ENCODE results near the gene ARID5A.
"Not testable (repeated sequence)": the region's sequence is repeated elsewhere in the genome, so short reads cannot be mapped to it uniquely, and the experiment has no call there.

The ARID5A gene

DNA sequence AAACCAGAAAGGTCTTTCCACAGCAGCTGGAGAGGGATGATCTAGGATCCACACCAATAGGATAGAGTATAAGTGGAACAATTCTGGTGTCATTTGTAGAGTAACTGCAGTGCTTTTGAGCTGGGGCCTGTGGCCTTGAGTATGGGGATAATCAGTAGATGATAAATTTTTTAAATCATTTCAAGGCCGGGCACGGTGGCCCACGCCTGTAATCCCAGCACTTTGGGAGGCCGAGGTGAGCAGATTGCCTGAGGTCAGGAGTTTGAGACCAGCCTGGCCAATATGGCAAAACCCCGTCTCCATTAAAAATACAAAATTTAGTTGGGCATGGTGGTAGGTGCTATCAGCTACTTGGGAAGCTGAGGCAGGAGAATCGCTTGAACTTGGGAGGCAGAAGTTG is 20.9 kb downstream of the ARID5A start:
- not testable (repeated sequence) for DNase-seq

DNA sequence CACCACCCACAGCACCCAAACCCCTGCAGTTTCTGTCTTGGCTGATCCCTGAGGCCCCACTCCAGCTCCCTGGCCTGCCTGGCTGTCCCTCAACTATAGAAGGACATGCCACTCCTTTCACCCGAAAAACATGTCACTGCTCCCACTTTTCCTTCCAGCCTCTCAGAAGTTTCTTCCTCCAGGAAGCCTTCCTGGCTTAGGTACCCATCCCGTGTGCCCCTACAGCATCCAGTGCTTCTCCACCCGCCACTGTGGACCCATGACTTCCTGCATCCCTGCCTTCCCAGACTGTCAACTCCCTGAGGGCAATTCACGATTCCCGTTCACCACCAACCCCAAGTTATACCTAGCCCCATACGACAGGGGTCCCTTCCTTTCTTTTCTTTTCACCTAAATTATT is 21.5 kb downstream of the ARID5A start:
- DNase-seq = no peak

DNA sequence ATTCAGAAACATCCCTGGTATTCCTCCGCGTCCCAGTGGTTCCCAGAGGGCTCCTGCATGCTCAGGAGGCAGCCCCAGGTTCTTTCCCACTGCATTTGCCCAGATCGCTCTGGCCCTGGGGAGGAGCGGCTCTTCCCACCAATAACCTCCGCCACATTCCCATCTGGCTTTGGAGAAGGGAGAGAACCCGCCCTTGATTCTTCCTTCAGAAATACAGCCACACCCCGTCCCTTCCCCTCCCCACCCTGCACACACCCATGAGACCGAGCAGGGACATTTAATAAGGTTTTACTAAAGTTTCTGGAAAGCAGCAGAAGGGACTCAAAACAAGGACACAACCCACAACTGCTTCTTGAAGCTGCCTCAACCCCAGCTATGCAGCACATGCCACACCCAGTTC is 21.9 kb downstream of the ARID5A start:
- no peak for DNase-seq

DNA sequence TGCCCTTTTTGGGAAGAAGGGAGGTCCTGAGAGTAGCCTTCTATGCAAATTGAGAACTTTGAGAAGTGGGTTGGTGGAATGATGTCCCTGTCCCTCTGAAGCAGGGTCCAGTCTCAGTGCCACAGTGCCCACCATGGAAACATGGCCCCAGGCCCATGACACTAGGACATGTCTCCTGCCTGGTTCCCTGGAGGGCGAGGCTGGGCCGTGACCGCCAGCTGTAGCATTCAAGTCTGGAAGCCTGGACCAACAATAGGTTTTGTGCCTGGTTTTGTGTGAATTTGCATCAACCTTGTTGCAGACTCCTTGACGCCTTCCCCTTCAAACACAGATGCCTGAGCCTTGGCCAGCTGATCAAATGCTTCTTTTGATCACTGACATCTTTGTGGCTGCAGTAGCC is 27.5 kb downstream of the ARID5A start:
- DNase-seq = no peak

DNA sequence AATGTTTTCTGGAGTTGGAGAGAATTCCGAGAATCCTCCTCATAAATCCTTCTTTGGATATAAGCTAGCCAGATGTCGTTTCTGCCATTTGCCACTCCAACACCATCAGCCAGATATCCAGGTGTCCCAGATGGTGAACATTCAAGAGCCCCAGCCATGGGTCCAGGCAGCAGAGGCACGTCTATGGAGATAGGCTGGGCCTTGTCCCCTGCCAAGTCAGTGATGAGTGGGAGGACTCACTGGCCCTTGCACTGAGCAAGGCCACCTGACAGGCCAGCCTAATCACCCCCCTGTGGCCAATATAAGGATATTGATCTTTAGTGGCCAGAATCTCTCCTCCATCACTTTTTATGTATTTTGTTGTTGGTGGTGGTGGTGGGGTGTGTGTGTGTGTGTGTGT is 28.0 kb downstream of the ARID5A start:
- DNase-seq = no peak

- DNase-seq = no peak
Measured at GRCh38 chr2:96565111-96565510, 28.6 kb downstream of the ARID5A start.

GRCh38 chr2:96568094-96568493 is 31.5 kb downstream of the ARID5A start:
- DNase-seq = no peak

GRCh38 chr2:96574364-96574763 is 37.8 kb downstream of the ARID5A start:
- no peak for DNase-seq

DNA sequence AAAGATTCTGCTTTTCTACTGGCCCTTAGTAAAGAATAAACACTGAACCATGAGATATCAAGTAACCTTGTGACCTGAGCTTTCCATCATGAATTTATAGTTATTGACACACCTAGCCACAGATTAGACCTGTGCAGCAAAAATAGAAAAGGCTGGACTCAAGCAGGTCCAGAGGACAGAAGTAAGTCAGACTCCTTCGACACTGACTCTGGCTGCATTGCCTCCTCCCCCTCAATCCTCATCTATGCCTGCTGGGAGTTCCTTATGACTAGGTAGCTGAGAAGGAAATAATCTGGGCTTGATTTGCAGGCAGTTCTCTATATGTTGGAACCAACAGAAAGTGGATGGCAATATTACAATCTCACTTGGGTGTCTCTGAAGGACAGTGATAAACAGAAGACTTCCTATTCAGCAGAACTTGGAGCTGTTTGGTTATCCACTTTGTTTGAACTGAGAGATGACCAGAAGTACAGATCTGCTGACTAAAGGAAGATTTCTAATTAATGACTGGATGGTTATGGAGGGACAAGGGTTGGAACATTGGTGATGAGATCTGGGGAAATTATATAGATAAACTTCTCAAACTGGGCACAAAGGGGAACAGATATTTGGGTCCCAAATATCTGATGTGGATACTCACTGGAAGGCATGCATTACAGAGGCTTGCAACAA is 39.4 kb downstream of the ARID5A start:
- DNase-seq = no peak

GRCh38 chr2:96577501-96577900 is 40.9 kb downstream of the ARID5A start:
- no peak for DNase-seq

GRCh38 chr2:96578731-96579130 is 42.2 kb downstream of the ARID5A start:
- no peak for DNase-seq

DNA sequence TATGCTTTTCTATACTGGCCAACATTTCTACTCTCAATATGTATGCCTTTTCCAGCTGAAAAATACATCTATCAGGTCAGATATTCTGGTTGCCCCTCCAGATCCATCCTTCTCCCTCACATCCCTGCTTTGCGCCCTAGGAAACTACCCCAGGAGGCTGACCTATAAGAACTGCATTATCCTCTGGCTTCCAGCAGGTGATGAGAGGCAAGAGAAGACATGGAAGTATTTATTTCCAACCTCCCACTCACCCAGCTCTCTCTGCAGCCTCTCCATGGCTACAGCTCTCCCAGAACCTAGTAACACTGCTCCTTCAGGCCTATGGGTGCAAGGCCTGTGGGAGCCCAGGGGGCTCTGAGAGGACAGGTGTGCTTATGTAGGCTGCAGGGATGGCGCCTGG is 42.9 kb downstream of the ARID5A start:
- no peak for DNase-seq

GRCh38 chr2:96580771-96581170 is 44.2 kb downstream of the ARID5A start:
- DNase-seq = no peak

GRCh38 chr2:96584017-96584416 is 47.5 kb downstream of the ARID5A start:
- DNase-seq = no peak

GRCh38 chr2:96587843-96588242 is 51.3 kb downstream of the ARID5A start:
- DNase-seq = no peak

GRCh38 chr2:96591054-96591453 is 54.5 kb downstream of the ARID5A start:
- no peak for DNase-seq

DNA sequence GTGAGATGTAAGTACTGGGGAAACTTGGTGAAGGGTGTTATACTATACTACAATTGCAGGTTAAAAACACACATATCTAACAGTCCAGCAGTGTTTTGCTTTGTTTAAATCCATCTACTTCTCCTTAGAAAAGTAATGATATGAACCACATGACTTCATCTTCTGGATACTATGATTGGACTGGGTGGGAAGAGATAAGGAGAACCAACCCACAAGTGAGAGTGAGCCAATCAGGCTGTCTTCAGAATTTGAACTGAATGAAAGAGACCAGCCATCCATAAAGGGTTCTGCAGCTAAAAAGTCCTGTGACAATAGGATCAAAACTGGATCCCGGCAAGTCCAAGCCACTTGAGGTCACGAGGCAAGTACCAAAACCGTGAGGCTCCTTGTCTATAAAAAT is 54.9 kb downstream of the ARID5A start:
- no peak for DNase-seq

- no peak for DNase-seq
Measured at GRCh38 chr2:96594282-96594681, 57.7 kb downstream of the ARID5A start.

DNA sequence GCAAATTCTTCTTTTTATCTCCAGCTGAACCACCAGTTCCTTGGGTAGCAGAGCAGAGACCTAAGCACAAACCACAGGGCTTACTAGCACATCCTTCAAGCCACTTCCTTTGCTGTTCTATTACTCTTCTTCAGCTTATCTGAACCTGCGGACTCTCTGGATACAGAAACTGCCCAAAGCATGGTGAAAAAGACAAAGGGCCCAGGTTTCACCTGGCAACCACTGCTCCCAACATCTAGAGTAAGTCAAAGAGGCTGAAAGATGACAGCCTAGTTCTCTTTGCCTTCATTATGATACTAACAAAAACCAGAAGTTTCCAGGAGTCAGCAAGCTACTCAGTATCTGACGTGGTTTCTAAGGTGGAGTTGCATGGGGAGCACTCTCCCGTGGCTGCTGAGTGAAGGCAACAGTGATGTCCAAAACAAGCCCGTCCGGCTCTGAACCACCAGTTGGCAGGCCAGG is 58.2 kb downstream of the ARID5A start:
- no peak for DNase-seq

DNA sequence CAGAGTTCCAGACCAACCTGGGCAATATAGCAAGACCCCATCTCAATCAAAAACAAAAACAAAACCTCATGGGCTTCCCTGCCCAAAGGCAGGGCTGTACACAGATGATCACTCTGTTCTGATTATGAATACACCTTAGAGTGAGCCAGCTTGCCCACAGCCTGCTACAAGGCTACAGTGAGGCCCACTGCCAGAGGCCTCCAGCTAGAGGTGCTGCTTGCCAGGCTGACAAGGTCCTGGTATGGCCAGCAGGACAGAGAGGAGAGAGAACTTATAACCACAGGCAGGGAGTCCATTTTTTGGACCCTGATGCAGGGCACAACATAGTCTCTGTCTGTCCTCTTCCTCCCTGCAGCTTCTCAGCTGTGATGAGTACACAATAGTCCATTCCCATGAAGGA is 60.0 kb downstream of the ARID5A start:
- DNase-seq = no peak

- no peak for DNase-seq
Measured at GRCh38 chr2:96599941-96600340, 63.4 kb downstream of the ARID5A start.

DNA sequence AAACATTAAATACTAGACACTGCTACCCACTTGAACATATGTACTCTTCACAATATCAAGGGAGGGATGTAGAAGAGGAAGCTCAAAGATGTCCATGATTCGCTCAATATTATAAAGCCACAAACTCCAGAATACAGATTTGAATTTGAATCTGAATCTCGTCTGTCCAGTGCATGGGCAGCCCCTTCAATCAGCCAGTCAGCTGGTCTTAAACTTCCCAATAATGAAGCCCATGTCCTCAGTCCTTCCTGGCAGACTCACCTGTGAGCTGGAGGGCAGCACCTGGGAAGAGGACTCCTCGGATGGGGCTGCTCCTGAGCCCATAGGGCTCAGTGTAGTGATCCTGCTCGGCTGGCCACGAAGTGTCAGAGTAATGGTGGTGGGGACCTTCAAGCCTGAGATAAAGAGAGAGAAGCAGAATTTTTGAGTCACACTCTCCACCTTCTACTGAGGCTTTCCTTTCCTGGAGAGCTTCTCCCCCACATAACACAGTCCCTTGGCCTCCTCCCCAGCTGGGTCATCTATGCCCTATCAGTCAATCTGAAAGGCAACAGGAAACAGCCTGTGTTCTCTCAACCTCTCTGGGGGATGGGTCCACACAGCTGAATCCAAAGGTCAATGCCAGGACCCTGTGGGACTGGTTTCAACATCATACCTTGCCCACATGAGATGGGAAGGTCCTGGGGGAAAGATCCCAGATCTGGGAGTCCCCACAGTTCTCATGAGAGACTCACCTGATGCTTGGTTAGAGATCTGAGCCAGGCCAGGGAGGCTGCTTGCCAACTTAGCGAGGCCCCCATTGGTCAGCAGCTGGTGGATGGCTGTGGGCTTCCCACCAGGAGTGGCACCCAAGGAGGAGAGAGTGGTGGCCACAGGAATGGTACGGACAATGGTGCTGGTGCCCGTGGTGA is 65.1 kb downstream of the ARID5A start:
- DNase-seq = no peak
